Fibroblast of gingiva (primary cell): Measurements from ENCODE around the gene UBR4.
A peak's percentile ranks its signal among the peaks of the same experiment; 100 is the strongest.
"Not testable (repeated sequence)": the region's sequence is repeated elsewhere in the genome, so short reads cannot be mapped to it uniquely, and the experiment has no call there.

ENCODE experiments used
- DNase-seq: peaks from one replicate; pipeline ENCODE4 v3.0.0-alpha.2; 2011; ENCODE audit warnings: low read depth

UBR4 gene

DNA sequence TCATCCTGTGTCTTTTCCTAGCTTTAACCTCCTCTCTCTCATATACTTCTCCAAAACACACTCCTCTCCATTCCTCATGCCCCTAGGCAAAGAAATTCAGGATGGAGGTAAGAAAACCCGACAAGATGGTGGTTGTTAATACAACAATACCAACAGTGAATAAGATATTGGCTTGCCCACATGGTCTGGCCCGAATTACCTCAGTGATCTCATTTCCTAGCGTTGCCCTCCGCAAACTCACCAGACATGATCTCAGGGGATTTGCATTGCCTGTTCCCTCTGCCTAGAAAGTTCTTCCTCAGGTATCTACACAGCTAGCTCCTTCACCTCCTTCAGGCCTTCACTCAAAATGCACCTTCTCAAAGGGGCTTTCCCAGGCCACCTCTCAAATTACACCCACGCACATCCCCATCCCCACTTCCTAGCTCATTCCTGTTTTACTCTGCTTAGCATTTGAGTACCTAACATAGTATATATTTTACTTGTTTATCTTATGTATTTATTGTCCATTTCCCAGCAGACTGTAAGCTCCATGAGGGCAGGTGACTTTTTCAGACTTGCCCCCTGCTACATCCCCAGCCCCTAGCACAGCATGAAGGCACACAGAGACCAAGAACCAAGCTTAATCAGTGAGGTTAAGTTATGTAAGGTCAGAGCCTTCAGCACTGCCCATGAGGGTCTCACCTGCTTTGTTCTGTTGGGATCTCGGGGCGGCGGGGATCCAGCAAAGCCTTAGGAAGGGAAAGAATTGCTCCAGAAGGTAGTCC lies 10.2 kb upstream of the UBR4 start:
- no peak for DNase-seq

DNA sequence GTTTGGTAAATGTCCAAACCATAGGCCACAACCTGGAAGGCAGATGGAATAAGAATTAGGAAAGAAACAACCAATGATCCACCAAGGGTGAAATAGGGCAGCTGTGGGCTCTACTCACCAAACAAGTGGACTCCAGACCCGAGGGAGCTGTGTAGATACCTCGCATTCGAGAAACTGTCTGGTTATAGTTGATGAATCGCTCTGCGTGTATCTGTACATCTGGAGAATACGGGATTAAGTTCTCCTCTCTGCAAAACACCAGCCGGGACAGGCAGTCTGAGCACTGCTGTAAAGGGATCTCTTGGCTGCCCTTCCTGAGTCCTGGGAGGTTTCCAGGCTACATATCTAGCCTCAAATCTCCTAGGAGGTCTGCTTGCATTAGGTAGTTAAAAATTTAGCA lies 9.4 kb upstream of the UBR4 start:
- no peak for DNase-seq

DNA sequence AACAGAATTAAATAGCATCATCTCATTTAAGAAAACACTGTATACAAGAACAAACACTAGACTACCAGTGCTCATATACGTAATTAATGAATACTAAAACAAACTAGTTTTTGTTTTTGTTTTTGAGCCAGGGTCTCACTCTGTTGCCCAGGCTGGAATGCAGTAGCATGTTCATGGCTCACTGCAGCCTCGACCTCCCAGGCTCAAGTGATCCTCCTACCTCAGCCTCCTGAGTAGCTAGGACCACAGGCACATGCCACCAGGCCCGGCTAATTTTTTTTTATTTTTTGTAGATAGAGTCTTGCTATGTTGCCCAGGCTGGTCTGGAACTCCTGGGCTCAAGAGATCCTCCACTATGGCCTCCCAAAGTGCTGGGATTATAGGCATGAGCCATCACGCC lies 6.5 kb upstream of the UBR4 start:
- DNase-seq: not testable (repeated sequence)

DNA sequence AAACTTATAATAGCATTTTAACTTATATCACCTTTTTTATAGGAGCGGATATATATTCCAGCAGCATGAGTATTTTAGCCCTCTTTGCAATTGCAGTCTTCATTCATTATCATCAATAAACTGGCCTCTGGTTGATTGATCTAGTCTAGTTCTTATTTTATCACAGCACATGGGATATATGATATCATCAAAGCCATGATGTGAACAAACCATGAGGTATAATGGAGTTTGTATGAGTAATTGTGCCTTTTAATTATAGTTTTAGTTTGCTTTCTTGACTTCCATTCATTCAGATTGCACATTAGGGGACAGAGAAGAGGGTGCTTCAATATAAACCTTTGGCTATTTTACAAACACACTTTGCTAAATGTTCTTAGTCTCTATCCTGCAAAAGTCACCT lies 3.5 kb upstream of the UBR4 start:
- no peak for DNase-seq

DNA sequence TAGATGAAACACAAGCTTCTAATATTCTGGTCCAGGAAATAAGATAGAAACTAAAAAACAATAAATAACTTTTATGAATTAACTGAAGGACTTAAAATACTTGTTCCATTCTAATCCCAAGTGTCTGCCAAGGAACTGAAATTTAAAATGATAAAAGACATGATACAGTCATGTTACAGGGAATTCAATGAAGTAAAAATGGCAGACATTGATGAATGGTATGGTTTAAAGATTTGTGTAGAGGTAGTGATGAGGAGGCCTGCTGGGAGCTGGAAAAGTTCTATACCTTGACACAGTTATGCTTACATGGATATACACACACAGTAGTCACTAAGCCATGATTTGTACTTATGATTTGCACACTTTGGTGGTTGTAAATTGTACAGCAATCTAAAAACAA lies 2.1 kb upstream of the UBR4 start:
- DNase-seq: no peak

DNA sequence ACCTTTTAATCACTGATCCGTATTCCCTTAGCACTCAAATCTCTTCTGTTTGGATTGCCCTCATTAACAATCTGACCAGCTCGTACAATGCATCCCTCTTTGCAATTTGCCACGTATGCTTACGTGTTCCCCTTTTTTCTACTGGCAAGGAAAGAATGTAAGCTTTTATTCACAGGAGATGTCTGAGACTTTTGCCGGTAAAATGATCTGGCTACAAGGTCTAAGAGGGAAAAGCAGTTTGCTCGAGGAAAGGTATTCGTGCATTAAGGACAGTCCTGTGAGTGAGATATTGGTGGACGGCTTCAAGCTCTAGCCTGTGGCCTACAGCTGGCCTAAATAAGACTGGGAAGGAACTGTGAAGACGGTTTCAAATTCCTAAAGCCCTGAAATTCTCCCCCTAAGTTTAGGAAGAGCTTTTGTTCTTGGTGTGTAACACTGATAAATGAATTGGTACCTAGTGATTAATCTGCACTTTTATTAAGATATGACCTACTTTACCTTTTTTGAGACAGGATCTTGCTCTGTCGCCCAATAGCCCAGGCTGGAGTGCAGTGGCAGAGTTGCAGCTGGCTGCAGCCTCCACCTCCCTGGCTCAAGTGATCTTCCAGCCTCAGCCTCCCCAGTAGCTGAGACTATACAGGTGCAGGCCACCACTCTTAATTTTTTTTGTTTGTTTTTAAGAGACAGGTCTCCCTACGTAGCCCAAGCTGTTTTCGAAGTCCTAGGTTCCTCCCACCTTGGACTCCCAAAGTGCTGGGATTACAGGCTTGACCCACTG lies 895 bp upstream of the UBR4 start:
- no peak for DNase-seq

DNA sequence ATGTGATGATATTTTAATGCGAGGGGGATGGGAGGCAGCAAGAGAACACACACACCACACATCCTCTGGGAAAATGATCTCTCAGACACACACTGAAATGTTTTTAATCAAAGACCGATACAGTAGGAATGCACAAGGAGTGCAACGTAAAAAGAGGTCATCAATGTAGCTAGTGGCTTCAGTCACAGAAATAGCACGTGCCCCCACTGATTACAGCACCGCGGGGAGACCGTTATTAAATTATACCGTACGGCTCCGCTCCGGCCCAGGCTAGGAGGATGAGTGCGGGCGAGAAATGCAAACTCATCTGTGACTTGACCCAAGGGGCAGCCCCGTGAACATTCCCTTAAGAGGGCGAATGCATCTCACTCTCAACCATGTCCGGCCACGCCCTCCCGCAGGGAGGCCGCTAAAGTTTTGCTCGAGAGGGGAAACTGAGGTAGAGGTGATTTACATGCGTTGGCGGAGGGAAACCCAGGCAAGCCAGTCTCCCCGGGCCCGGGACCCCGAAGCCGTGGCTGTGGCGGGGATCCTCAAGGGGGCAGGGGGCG lies 552 bp downstream of the UBR4 start:
- peak; percentile 52 for DNase-seq

DNA sequence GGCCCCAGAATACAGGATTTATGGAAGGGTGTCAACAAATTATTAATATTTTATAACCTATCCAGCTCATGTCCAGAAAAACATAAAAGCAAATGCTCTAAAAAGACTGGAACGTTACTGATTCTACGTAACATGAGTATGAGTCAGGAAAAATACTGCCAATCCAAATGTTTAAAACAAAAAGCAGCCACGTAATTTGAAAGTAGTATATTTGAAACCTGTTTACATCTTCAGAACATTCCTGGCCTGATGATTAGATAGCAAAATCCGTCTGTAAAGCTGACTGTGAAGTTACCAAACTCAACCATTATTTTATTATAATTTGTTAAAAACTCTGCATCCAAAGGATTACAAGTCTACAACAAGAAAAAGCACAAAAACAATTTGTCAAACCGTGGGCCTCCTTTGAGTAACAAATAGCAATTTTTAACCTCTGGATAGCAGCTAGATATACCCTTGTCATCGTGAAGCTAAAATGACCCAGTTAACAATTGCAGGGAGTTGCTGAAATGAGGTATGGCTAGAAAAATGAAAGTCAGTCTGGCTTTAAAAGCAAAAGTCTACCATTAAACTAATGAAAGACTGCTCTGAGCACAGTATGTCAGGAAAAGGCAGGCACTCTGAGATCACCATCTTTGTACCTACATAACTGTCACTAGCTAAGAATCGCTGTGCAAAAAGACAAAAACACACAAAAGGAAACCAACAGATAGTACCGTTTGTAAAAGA lies 1.2 kb downstream of the UBR4 start:
- peak; percentile 57 for DNase-seq

DNA sequence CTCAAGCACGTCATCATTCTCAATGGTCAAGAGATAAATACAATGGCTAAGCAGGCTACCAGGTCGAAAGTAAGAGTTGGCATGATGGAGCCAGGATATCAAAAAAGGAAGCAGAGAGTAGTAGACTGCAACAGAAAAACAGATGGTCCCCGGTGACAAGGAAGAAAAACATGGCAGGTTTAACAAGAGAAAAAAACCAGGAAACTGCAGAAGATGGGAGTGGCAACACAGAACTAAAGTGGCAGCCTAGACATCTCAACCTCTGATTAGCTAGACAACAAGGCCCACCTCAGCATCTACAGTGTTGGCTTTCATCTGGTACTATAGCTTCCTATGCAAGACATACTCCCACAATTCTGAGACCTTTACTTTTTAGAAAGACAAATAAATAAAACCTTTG lies 3.1 kb downstream of the UBR4 start:
- DNase-seq: no peak

DNA sequence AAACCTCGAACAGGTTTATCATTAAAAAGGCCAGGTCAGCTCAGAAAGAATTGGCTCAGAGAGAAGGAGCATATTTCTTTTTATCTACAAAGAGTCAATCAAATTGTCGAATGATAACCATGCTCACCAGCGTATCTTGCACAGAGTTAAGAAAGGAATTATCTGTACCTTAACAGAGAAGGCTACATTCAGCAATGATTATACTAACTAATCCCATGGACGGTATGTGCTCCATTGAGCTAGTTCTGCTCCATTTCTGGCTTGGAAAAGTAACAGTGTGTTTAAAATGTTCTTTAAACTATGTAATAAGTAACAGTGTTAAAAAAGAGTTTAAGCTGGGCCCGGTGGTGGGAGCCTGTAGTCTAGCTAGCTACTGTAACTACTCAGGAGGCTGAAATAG lies 4.2 kb downstream of the UBR4 start:
- no peak for DNase-seq

DNA sequence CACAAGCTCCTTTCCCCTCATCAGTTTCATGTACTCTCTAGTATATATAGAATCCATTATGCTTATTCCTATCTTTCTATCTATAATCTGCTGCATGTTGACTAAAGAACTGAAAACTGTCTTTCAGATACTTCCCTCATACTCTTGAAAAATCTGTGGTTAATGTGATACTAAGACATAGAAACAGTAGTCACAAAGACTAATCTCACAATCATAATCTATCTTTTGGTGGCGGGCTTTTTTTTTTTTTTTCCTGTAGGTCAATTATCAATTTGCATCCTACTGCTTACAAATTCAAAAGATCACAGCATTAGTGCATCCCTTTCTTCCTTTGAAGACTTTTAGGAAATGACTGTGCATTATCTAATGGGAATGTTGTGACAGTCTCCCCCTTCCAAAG lies 4.7 kb downstream of the UBR4 start:
- no peak for DNase-seq

DNA sequence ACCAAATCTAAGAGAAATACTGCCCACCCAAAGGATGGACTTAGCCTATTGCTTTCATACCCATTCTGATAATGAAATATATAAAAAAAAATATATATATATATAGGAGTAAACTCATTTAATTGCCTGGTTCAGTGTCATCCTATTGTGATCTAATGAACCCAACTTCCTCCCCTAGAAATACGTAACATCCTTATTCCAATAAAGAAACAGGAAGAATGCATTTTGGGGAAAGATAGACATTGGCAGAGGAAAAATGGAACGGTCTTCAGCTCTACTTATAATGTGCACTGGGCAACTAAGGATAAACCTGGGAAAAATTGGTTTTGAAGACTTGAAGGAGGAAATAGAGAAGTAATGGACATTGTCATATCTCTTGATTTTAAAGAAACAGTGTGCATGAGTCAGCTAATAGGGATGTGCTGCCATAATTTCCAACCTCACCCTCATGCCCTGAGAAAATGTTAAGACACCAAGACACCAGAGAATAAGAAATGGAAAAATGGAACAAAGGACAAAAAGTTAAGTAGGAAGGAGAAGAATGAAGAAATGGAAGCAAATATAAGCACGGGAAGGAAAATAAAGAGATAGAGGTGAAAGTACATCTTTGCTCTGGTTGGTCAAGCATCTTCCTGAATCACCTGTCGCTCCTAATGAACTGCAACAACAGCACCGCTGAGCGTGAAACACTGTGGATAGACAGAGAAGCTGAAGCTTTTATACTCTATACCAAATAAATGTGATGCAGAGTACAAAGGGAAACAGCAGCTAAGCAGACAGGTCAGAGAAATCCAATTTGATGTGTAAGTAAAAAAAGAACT lies 5.4 kb downstream of the UBR4 start:
- DNase-seq: no peak

DNA sequence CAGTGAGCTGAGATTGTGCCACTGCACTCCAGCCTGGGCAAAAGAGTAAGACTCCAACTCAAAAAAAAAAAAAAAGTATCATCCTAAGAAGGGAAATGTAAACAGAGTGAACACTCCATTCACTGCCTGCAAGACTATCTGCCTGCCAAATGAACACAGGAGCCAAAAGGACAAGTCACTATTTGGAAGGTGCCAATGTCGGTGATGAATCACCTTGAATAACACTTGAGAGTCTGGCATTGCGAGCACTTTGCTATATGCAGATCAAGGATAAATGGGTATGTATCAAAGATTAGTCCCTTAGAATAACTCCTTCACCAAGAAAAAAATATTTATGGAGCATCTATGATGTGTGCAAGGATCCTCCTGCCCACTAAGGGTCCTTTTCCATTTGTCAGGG lies 6.6 kb downstream of the UBR4 start:
- peak; percentile 67 for DNase-seq

DNA sequence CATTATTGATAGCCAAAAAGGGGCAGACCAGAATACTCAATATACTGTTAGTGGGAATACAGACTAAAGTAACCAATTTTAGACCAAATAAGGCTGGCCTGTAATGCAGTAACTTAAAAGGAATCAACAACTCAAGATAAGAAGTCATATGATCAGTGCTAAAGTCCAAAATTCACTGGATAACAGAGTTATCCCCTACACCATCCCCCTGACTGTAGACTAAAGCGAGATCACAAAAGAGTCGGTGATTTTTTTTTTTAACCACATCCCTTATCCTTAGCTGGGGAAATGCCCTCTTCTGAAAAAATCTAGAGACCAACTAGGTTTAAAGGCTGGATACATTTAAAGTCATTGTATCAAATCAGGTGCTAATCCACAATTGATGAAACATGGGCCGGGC lies 7.7 kb downstream of the UBR4 start:
- DNase-seq: no peak

DNA sequence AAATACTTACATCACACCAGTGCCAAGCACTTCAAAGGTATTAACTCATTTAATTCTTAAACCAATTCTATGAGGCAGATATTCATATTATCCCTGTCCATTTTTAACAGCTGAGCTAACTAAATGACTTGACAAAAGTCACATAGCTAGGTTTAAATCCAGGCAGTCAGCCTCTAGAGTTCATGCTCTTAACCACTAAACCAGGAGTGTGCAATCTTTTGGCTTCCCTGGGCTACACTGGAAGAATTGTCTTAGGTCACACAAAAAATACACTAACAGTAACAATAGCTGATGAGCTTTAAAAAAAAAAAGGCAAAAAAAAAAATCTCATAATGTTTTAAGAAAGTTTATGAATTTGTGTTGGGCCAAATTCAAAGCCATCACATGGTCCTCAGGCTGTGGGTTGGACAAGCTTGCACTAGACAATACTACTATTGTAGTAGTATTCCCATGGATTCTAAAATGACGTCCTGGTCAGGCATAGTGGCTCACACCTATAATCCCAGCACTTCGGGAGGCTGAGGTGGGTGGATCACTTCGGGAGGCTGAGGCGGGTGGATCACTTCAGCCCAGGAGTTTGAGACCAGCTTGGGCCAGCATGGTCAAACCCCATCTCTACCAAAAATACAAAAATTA lies 10.0 kb downstream of the UBR4 start:
- DNase-seq: no peak

DNA sequence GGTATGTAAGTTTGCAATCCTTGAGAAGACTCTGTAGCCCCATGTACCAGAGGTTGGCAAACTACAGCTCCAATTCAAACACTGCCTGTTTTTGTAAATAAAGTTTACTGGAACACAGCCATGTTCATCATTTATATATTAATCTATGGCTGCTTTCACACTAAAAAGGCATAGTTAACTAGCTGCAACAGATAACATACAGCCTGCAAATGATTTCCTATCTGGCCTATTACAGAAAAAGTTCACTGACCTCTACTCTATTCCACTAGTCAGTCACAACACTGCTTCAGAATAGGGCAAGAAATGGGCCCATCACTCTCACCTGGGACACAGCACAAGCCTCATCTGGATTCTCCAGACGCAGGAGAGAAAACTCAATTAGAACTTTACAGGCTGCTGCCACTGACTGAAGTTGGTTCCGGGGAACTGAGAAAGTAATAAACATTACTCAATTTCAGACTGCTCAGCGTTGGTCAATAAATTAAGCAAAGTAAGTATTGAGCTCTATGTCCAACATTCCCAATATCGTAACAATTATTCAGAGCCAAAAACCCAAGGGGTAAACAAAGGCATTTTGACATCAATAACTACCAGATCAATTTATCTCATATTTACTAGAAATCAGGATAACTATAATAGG lies 10.6 kb downstream of the UBR4 start:
- DNase-seq: no peak

DNA sequence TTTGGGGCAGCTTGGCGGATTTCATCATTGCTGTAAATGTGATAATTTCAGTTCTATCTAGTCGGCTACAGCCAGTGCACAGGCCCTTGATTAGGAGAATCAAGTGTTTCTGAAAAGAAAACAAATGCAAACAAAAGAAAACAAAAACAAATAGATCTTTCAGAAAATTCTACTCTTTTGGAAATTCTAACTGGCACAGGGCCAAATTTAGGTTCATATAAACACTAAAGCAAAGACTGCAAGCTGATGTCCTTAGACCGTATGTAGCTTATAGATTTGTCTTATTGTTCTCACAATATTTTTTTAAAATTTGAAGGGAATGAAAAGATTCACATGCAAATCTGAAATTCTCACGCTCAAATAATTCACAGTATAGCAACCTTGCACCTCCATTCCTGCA lies 11.2 kb downstream of the UBR4 start:
- DNase-seq: no peak

DNA sequence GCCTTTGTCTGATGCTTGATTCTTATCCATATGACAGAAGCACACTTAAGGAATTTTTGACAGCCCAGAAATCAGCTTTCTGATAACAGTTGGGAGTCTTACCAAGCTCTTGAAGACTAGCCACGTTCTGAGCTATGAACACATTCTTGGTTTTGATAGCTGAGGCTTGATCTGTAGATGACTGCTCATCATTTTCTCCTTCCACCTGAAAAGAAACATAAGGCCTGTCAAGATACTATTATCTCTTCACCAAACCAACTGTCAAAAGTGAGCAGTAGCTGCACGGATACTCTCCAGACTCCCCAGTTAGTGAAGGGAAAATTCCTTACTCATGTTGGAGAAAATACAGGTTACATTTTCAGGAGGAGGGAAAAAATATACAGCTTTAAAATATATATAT lies 12.2 kb downstream of the UBR4 start:
- no peak for DNase-seq

DNA sequence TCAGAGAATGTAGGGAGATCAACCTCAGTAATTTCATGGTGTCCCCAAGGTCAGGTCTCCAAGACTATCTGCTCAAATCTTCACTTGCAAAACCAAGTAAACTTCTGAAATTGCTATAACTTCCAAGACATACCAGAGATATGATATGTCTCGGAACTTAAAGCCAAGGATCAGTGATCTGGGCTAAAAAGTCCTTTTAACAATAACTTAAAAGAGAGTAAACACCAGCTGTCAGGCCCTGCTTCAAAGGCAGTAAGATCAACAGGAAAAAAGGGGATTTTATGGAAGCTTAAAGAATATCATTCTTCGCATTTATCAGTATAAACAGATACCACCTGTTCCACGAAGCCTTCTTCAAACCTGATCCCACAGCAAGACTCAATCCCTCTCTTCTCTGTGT lies 13.7 kb downstream of the UBR4 start:
- no peak for DNase-seq

DNA sequence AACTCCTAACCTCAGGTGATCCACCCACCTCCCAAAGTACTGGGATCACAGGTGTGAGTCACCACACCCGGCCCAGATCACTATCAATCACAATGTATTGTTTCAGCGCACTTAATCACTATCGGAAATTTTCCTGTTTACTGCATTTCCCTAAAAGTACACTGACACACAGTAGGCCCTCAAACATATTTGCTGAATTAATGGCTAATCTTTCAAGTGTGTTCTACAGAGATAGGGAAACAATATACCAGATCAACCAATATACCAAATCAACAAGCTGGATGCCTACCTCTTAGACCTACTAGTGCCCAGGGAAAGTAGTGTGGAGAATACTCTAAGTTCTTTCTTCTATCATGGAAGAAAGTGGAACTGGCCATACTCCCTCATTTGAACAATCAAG lies 17.1 kb downstream of the UBR4 start:
- DNase-seq: no peak

DNA sequence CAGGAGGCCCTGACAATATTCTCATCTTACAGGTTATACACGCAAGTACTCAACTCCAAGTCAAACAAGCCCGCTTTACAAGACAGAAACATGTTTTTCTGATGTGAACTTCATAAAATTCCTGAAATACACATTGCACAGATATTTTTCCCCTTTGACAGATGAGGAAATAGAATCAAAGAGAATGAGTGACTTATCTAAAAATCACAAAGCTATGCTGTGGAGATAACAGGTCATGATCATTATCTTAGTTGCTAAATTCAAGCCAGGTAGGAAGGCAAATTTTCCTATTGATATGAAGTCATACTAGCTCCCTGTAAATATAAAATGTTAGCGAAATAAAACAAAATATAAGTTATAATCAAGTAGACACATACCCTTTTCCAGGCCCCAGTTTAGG lies 18.3 kb downstream of the UBR4 start:
- DNase-seq: no peak
